ENCODE results near the gene TEX2.

GRCh38 chr17:64214950-64215349 is 48.1 kb downstream of the TEX2 start:
- TF ChIP-seq POLR2AphosphoS5 (IDR thresholded peaks at IDR 0.05; ENCODE audit: low read depth, low read length) (no peak), CTCF (IDR thresholded peaks at IDR 0.05) (no peak), REST (IDR thresholded peaks at IDR 0.05; ENCODE audit: insufficient read depth in 1 of 2, low read depth in 2 of 2, low read length in 1 of 2) (no peak), SIN3A (IDR thresholded peaks at IDR 0.05; ENCODE audit: borderline replicate concordance, insufficient read depth, low read depth, low read length) (no peak), TCF7L2 (IDR thresholded peaks at IDR 0.05; ENCODE audit: low read depth, low read length) (no peak)

Measured in Panc1 (cell line).